Ecto neural progenitor cell (in vitro differentiated cells): Measurements from ENCODE around the gene ZNF628.

Source experiments
- DNase-seq: peaks from one replicate; pipeline ENCODE4 v3.0.0-alpha.2; 2018; ENCODE audit warnings: low spot score

ZNF628 gene

DNA sequence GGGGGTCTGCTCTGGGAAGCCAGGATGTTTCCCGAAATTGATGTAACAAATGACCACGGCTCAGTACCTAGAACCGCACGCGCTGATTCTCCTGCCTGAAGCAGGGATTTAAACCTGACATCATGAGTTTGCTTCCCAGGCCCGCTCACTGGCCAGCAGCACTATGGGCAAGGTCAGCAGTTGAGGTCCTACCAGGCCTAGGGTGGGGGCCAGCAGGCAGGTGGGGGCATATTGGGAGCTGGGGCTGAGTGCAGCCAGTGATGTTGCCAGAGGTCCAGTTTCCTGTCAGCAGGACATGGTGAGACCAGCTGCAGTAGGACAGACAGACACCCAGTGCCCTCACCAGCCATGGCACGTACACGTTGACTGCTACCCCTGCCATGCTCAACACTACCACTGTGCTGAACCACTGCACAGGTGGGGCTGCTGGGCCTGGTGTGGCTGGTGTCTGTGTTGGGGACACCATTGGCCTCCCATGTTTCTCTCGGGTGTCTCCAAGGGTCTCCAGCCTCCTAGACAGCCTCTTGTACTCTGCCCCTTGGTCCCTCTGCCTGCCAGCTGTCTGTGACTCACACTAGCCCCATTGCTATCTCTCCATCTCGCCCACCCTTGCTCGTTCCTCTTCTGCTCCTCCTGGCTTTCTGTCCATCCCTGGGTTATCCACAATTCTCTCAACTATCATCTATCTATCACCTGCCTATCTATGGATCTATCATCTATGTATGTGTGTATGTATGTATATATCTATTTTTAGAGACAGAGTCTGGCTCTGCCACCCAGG lies 10.8 kb upstream of the ZNF628 start:
- DNase-seq: no peak

DNA sequence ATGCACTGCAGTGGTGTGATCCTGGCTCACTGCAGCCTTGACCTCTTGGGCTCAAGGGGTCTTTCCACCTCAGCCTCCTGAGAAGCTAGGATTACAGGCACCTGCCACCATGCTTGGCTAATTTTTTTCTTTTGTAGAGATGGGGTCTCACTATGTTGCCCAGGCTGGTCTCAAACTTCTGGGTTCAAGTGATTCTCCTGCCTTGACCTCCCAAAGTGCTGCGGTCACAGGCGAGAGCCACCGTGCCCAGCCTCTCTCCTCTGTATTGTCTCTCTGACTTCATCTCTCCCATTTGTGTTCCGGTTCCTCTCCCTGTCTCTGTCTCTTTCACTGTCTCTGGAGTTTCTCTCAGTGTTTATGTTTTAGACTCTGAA lies 10.2 kb upstream of the ZNF628 start:
- no peak for DNase-seq

DNA sequence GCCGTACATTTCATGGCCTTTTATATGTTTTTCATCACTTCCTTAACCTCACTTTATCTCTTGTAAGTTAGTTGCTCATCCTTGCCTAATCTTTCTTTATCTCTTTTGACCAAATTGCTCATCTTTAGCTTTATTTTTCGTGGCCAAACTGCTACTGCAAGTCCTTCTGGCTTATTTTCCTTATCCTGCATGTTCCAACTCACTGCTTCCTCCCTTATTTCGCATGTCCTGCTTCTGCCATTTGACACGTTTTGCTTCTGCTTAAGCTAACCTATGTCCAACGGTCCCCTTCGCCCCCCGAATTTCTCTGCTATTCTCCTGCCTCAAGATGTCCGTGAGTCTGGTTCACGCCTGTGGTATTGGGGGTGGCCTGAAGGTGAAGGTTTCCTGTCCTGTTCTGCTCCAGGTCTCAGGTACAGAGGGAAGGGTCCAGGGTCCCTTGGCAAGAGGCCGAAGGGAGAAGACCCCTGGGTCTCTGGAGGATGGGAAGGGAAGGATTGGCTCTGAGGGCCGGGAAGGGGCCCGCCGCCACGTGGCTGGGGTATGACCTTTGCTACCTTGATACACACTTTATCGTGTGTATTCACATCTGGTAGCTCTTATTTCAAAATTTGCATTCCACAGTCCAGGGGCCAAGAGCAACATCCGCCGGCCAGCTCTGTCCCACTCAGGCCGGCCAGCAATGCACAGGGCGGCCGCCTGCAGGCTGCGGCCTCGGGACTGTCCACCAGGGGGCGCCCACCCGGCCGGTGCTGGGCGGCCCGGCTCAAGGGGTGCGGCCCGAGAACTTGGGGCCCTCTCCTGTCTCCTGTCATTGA lies 9.0 kb upstream of the ZNF628 start:
- peak; percentile 85 for DNase-seq

DNA sequence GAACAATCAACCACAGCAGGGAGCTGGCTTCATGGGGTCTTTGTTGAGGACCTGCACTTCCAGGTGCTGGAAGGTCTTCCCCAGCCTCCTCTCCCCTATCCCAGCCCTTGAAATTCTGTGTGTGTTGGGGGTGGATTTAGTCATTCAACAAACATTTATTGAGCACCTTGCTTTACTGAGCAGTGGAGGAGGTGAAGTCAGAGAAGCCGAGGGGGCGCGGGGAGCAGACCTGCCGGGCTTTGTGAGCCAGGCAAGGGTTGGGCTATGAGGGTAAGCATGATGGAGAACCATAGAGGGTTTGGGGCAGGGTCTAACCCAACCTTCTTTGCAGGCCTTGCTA lies 8.4 kb upstream of the ZNF628 start:
- no peak for DNase-seq

- DNase-seq: no peak
These were observed 5.2 kb upstream of the ZNF628 start for GRCh38 chr19:55471266-55471665.

GRCh38 chr19:55472463-55472862 lies 4.0 kb upstream of the ZNF628 start:
- no peak for DNase-seq

- no peak for DNase-seq
These were observed 3.0 kb upstream of the ZNF628 start for GRCh38 chr19:55473225-55474012.

- DNase-seq: no peak
These were observed 1.9 kb upstream of the ZNF628 start for GRCh38 chr19:55474269-55475265.

- no peak for DNase-seq
These were observed 1.5 kb downstream of the ZNF628 start for GRCh38 chr19:55477905-55478304.

DNA sequence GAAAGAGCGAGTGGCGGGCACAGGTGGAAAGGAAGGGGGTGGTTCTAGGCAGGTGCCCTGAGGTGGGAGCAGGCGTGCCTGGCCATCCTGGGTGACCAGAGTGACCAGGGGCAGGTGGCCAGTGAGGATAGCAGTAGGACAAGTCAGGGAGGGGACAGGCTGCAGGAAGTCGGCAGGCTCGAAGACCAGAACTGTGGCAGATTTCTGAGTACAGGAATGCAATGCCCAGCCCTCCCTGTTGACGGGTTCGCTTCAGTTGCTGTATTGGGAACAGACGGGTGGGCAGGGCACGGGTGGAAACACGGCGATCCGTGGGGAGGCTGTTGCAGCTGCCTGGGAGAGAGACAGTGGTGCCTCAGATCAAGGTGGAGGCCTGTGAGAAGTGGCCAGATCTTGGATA lies 1.9 kb downstream of the ZNF628 start:
- no peak for DNase-seq

DNA sequence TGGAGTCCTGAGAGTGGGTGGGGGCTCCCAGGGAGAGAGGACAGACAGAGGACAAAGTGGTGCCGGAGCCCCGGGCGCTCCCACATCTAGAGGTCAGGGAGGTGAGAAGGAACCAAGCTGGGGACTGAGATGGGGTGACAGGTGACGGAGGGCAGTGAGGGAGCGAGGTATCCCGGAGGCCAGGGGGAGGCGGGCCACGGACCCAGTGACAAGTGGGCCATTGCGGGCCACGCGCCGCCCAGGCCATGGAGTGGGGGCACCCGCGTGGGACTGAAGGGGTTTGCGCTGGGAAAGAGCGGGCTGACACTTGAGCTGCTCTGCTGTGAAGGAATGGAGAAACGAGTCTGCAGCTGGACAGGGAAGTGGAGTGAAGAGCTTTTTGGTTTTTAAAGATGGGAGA lies 2.6 kb downstream of the ZNF628 start:
- no peak for DNase-seq

GRCh38 chr19:55479451-55480230 lies 3.2 kb downstream of the ZNF628 start:
- no peak for DNase-seq

DNA sequence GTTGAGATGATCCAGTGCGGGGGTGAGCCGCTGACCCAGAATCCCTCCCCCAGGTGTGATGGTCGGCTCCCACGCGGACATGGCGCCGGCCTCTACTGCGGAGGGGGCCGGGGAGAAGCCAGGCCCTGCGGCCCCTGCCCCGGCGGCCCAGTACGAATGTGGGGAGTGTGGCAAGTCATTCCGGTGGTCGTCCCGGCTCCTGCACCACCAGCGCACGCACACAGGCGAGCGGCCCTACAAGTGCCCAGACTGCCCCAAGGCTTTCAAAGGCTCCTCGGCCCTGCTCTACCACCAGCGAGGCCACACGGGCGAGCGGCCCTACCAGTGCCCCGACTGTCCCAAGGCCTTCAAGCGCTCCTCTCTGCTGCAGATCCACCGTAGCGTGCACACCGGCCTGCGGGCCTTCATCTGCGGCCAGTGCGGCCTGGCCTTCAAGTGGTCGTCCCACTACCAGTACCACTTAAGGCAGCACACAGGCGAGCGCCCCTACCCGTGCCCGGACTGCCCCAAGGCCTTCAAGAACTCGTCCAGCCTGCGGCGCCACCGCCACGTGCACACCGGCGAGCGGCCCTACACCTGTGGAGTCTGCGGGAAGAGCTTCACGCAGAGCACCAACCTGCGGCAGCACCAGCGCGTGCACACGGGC lies 4.9 kb downstream of the ZNF628 start:
- peak; percentile 49 for DNase-seq

DNA sequence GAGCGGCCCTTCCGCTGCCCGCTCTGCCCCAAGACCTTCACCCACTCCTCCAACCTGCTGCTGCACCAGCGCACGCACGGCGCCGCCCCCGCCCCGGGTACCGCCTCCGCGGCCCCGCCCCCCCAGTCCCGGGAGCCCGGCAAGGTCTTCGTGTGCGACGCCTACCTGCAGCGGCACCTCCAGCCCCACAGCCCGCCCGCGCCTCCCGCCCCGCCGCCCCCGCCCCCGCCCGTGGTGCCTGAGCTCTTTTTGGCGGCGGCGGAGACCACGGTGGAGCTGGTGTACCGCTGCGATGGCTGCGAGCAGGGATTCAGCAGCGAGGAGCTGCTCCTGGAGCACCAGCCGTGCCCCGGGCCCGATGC lies 5.4 kb downstream of the ZNF628 start:
- no peak for DNase-seq

DNA sequence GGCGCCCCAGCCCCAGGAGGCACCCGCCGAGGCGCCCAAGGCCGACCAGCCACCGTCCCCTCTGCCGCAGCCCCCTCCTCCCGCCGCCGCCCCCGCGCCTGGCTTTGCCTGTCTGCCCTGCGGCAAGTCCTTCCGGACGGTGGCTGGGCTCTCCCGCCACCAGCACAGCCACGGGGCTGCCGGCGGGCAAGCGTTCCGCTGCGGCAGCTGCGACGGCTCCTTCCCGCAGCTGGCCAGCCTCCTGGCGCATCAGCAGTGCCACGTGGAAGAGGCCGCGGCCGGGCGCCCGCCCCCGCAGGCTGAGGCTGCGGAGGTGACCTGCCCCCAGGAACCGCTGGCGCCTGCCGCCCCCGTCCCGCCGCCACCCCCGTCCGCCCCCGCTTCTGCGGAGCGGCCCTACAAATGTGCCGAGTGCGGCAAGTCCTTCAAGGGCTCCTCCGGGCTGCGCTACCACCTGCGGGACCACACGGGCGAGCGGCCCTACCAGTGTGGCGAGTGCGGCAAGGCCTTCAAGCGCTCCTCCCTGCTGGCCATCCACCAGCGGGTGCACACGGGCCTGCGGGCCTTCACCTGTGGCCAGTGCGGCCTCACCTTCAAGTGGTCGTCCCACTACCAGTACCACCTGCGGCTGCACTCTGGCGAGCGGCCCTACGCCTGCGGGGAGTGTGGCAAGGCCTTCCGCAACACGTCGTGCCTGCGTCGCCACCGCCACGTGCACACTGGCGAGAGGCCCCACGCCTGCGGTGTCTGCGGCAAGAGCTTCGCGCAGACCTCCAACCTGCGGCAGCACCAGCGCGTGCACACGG lies 5.9 kb downstream of the ZNF628 start:
- peak; percentile 56 for DNase-seq

DNA sequence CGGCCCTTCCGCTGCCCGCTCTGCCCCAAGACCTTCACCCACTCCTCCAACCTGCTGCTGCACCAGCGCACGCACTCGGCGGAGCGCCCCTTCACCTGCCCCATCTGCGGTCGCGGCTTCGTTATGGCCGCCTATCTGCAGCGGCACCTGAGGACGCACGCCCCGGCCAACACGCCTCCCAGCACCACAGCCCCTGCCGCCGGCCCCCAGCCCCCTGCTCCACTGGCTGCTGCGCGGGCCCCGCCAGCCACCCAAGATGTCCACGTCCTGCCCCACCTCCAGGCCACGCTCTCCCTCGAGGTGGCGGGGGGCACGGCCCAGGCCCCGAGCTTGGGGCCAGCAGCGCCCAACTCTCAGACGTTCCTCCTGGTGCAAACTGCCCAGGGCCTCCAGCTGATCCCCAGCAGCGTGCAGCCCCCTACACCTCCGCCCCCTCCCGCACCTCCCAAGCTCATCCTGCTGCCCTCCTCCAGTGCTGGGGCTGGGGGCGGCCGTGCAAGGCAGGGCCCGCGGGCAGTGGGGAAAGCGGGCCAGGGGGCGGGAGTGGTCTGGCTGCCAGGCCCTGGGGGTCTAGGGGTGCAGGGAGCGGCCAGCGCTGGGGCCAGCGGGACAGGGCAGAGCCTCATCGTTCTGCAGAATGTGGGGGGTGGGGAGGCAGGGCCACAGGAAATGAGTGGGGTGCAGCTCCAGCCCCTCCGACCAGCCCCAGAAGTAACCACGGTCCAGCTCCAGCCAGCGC lies 6.7 kb downstream of the ZNF628 start:
- DNase-seq: no peak

- peak; percentile 52 for DNase-seq
These were observed 7.5 kb downstream of the ZNF628 start for GRCh38 chr19:55483706-55484592.
